Measurements from ENCODE around the gene LRRC55.

The LRRC55 gene

GRCh38 chr11:57196596-57196995 lies 14.8 kb downstream of the LRRC55 start:
- no peak for DNase-seq (ENCODE audit: low read depth)

GRCh38 chr11:57197762-57198161 lies 16.0 kb downstream of the LRRC55 start:
- DNase-seq (ENCODE audit: low read depth) = no peak
- H3K4me3 ChIP-seq (ENCODE audit: low read depth, low read length) = no peak overlapping the region

More at GRCh38 chr11:57196596-57196995, 14.8 kb downstream of the LRRC55 start:
- H3K4me3 ChIP-seq (ENCODE audit: low read depth, low read length) = no peak overlapping the region

GRCh38 chr11:57199330-57199729 lies 17.6 kb downstream of the LRRC55 start:
- H3K4me3 ChIP-seq (ENCODE audit: low read depth, low read length) = no peak overlapping the region
- DNase-seq (ENCODE audit: low read depth) = no peak

- no peak overlapping the region for H3K4me3 ChIP-seq (ENCODE audit: low read depth, low read length)
- DNase-seq (ENCODE audit: low read depth) = no peak
These were observed 19.2 kb downstream of the LRRC55 start for GRCh38 chr11:57200917-57201316.

- no peak overlapping the region for H3K4me3 ChIP-seq (ENCODE audit: low read depth, low read length)
- DNase-seq (ENCODE audit: low read depth) = no peak
These were observed 20.5 kb downstream of the LRRC55 start for GRCh38 chr11:57202281-57202680.

- no peak overlapping the region for H3K4me3 ChIP-seq (ENCODE audit: low read depth, low read length)
- DNase-seq (ENCODE audit: low read depth) = no peak
These were observed 21.6 kb downstream of the LRRC55 start for GRCh38 chr11:57203359-57203758.

- no peak for DNase-seq (ENCODE audit: low read depth)
- H3K4me3 ChIP-seq (ENCODE audit: low read depth, low read length) = no peak overlapping the region
These were observed 22.2 kb downstream of the LRRC55 start for GRCh38 chr11:57203882-57204480.

- no peak overlapping the region for H3K4me3 ChIP-seq (ENCODE audit: low read depth, low read length)
These were observed 23.4 kb downstream of the LRRC55 start for GRCh38 chr11:57205041-57205641.

GRCh38 chr11:57207168-57207567 lies 25.4 kb downstream of the LRRC55 start:
- no peak for DNase-seq (ENCODE audit: low read depth)
- H3K4me3 ChIP-seq (ENCODE audit: low read depth, low read length) = no peak overlapping the region

More at GRCh38 chr11:57205041-57205641, 23.4 kb downstream of the LRRC55 start:
- no peak for DNase-seq (ENCODE audit: low read depth)

- no peak for DNase-seq (ENCODE audit: low read depth)
- H3K4me3 ChIP-seq (ENCODE audit: low read depth, low read length) = no peak overlapping the region
These were observed 29.0 kb downstream of the LRRC55 start for GRCh38 chr11:57210781-57211180.

- DNase-seq (ENCODE audit: low read depth) = no peak
- H3K4me3 ChIP-seq (ENCODE audit: low read depth, low read length) = no peak overlapping the region
These were observed 31.8 kb downstream of the LRRC55 start for GRCh38 chr11:57213342-57214097.

- no peak for DNase-seq (ENCODE audit: low read depth)
- no peak overlapping the region for H3K4me3 ChIP-seq (ENCODE audit: low read depth, low read length)
These were observed 32.3 kb downstream of the LRRC55 start for GRCh38 chr11:57214098-57214417.

GRCh38 chr11:57214494-57214893 lies 32.7 kb downstream of the LRRC55 start:
- peak; percentile 57 for DNase-seq (ENCODE audit: low read depth)
- H3K4me3 ChIP-seq (ENCODE audit: low read depth, low read length) = no peak overlapping the region

GRCh38 chr11:57216463-57216862 lies 34.7 kb downstream of the LRRC55 start:
- DNase-seq (ENCODE audit: low read depth) = no peak
- no peak overlapping the region for H3K4me3 ChIP-seq (ENCODE audit: low read depth, low read length)

GRCh38 chr11:57217053-57217452 lies 35.3 kb downstream of the LRRC55 start:
- H3K4me3 ChIP-seq (ENCODE audit: low read depth, low read length) = no peak overlapping the region
- DNase-seq (ENCODE audit: low read depth) = no peak

- no peak overlapping the region for H3K4me3 ChIP-seq (ENCODE audit: low read depth, low read length)
- DNase-seq (ENCODE audit: low read depth) = no peak
These were observed 37.4 kb downstream of the LRRC55 start for GRCh38 chr11:57219021-57219627.

- no peak for DNase-seq (ENCODE audit: low read depth)
- H3K4me3 ChIP-seq (ENCODE audit: low read depth, low read length) = no peak overlapping the region
These were observed 40.5 kb downstream of the LRRC55 start for GRCh38 chr11:57222239-57222638.

GRCh38 chr11:57223601-57224000 lies 41.8 kb downstream of the LRRC55 start:
- no peak for DNase-seq (ENCODE audit: low read depth)
- no peak overlapping the region for H3K4me3 ChIP-seq (ENCODE audit: low read depth, low read length)

GRCh38 chr11:57224128-57224527 lies 42.4 kb downstream of the LRRC55 start:
- no peak overlapping the region for H3K4me3 ChIP-seq (ENCODE audit: low read depth, low read length)
- no peak for DNase-seq (ENCODE audit: low read depth)

GRCh38 chr11:57224537-57224936 lies 42.8 kb downstream of the LRRC55 start:
- no peak for DNase-seq (ENCODE audit: low read depth)
- H3K4me3 ChIP-seq (ENCODE audit: low read depth, low read length) = no peak overlapping the region

All from skeletal muscle cell (primary cell).